Mucosa of descending colon (tissue), 3 donors: Measurements from ENCODE around the gene KRTAP5-11. TPM values are rescaled to one million over a fixed set of nuclear protein-coding genes. Genes with fewer than 3 reads are reported as not detected.

Experiments
- ATAC-seq: fragments of 200-7000 bp; cut with Tn5 transposase; one replicate; pipeline ENCODE4 v1.9.1; 2020; ENCODE audit warnings: mild to moderate bottlenecking, moderate library complexity
- DNase-seq, 3 donors: peaks; one replicate each; pipeline ENCODE4 v3.0.0-alpha.2; 2020
- H3K36me3 ChIP-seq: fragments of 200-600 bp; one replicate; pipeline ENCODE4 v1.8.0; 2021; ENCODE audit warnings: low read depth, mild to moderate bottlenecking
- H3K4me1 ChIP-seq: fragments of 200-600 bp; one replicate; pipeline ENCODE4 v1.8.0; 2021; ENCODE audit warnings: low read depth, mild to moderate bottlenecking
- H3K4me3 ChIP-seq: fragments of 200-600 bp; one replicate; pipeline ENCODE4 v1.8.0; 2021; ENCODE audit warnings: mild to moderate bottlenecking
- H3K9me3 ChIP-seq: fragments of 200-600 bp; one replicate; pipeline ENCODE4 v1.8.0; 2021; ENCODE audit warnings: mild to moderate bottlenecking
- CTCF ChIP-seq: fragments of 200-600 bp; IDR thresholded peaks from one replicate; pipeline ENCODE4 v1.8.0; 2022; ENCODE audit warnings: antibody characterized with exemption, mild to moderate bottlenecking
- intact Hi-C, 2 donors: fragments of 100-400 bp; cut with DNase I in 1 of 2; cut with micrococcal nuclease in 1 of 2; formaldehyde crosslinking; loops; one replicate each; pipeline versions ENCODE4 v1.11.0 to v1.11.1; 2022; cut with DNase I, micrococcal nuclease
- total RNA-seq, 3 donors: library from RNA; stranded (reverse); fragmentation: NEBNext Ultra II Directional in 2 of 3; extraction: Animal tissue kit (Norgen Biotek cat#: 25700) in 2 of 3; gene quantifications; one replicate each; pipeline versions ENCODE4 v1.2.1 to v1.2.4, GENCODE V29; 2021 to 2023
- donor health status: DM: no; HTN: no; CAD: no; lungs with moderate emphysema.
- donor health status: DM: no; HTN: no; CAD: no.
- donor health status: DM: no; HTN: yes; CAD: no.

Gene KRTAP5-11
- total RNA-seq, 3 donors from 2014 or later = not detected

- no peak for TF ChIP-seq CTCF
- intact Hi-C loops = no loop called here
Observed at GRCh38 chr11:71532036-71532610, 50.6 kb downstream of the KRTAP5-11 start.

More at GRCh38 chr11:71532036-71532610, 50.6 kb downstream of the KRTAP5-11 start:
- Histone ChIP-seq H3K36me3 (no peaks in the 10 kb centered on the region), H3K4me1 (peaks cover 4% of the 10 kb centered on the region), H3K9me3 (no peaks in the 10 kb centered on the region), H3K4me3 (no peak overlapping the region)
- no peak for ATAC-seq
- no peak for DNase-seq

Other genes with a start within 250 kb of the KRTAP5-11 start
- 10 to 100 TPM; 26.5 to 68.6 (median 62.3) TPM for gene DHCR7, start 134.5 kb downstream of the KRTAP5-11 start, total RNA-seq
- 100 to 1,000 TPM; 112 to 210 (median 141) TPM for gene NADSYN1, start 129.7 kb downstream of the KRTAP5-11 start, total RNA-seq
- gene KRTAP5-7, start 55.6 kb downstream of the KRTAP5-11 start, total RNA-seq = under 1 TPM in 2 of 3 donors, not detected in 1; 0.27 to 0.75 TPM
- gene KRTAP5-8, start 44.9 kb downstream of the KRTAP5-11 start, total RNA-seq = 1 to 10 TPM in 1 of 3 donors, under 1 TPM in 1, not detected in 1; 0.35 to 1.1 TPM
- 1 to 10 TPM in 1 of 3 donors, under 1 TPM in 1, not detected in 1; 0.60 to 1.4 TPM for gene KRTAP5-9, start 34.5 kb downstream of the KRTAP5-11 start, total RNA-seq
- gene KRTAP5-10, start 17.3 kb downstream of the KRTAP5-11 start, total RNA-seq = under 1 TPM in 2 of 3 donors, not detected in 1; 0.34 to 0.75 TPM